Activated naive CD4-positive, alpha-beta T cell treated with anti-CD3 and anti-CD28 coated beads, Interleukin-2, amount 50 U/mL, for 72 hours (primary cell): ENCODE results near the gene MAP7. TPM values are rescaled to one million over a fixed set of nuclear protein-coding genes. Genes with fewer than 3 reads are reported as not detected.

Experiments used
- ATAC-seq, 2 donors: fragments of 150-1000 bp; cut with Tn5 transposase; 2 replicates each; pipeline ENCODE4 v1.10.0; 2021; ENCODE audit warnings: mild to moderate bottlenecking in 2 of 2, moderate library complexity in 2 of 2
- DNase-seq, 2 donors: peaks; one replicate each; pipeline ENCODE4 v3.0.0; 2021 to 2022; ENCODE audit warnings: low spot score in 2 of 2
- H3K27ac Mint-ChIP-seq, 2 donors: one replicate each; pipeline ENCODE4 v1.8.0; 2022; ENCODE audit warnings: mild to moderate bottlenecking in 2 of 2, mixed read lengths in 2 of 2
- H3K36me3 Mint-ChIP-seq, 2 donors: one replicate each; pipeline ENCODE4 v1.8.0; 2022; ENCODE audit warnings: mixed read lengths in 2 of 2
- H3K9me3 Mint-ChIP-seq, 2 donors: one replicate each; pipeline ENCODE4 v1.8.0; 2022; ENCODE audit warnings: mixed read lengths in 2 of 2
- total RNA-seq, 2 donors: library from RNA; stranded (reverse); gene quantifications; one replicate each; pipeline ENCODE4 v1.2.3, GENCODE V29; 2022

MAP7 gene
- total RNA-seq, 2 donors from 2014 or later, result 1.3 to 2.7 TPM

- H3K36me3 Mint-ChIP-seq, result no peaks in the 10 kb centered on the region
- DNase-seq (no peak), ATAC-seq (no peak)
- no peaks in the 10 kb centered on the region for H3K9me3 Mint-ChIP-seq
- no peak overlapping the region for H3K27ac Mint-ChIP-seq
These were observed 78.3 kb downstream of the MAP7 start for GRCh38 chr6:136471922-136472321.

- Mint-ChIP-seq H3K27ac (no peak overlapping the region), H3K9me3 (no peaks in the 10 kb centered on the region), H3K36me3 (no peaks in the 10 kb centered on the region)
- no peak for DNase-seq
- ATAC-seq, result no peak
These were observed 78.8 kb downstream of the MAP7 start for GRCh38 chr6:136471372-136471771.

GRCh38 chr6:136470044-136470443, 80.2 kb downstream of the MAP7 start:
- DNase-seq, result no peak
- Mint-ChIP-seq H3K36me3 (no peaks in the 10 kb centered on the region), H3K9me3 (no peaks in the 10 kb centered on the region), H3K27ac (no peak overlapping the region)
- no peak for ATAC-seq

- ATAC-seq, result no peak
- H3K36me3 Mint-ChIP-seq, result no peaks in the 10 kb centered on the region
- no peaks in the 10 kb centered on the region for H3K9me3 Mint-ChIP-seq
- DNase-seq, result no peak
- peak overlapping the region in 1 of 2 donors; percentile 47 for H3K27ac Mint-ChIP-seq
These were observed 81.1 kb downstream of the MAP7 start for GRCh38 chr6:136469154-136469553.

- no peak for ATAC-seq
- H3K36me3 Mint-ChIP-seq, result no peaks in the 10 kb centered on the region
- H3K27ac Mint-ChIP-seq, result no peak overlapping the region
- no peaks in the 10 kb centered on the region for H3K9me3 Mint-ChIP-seq
- DNase-seq, result no peak
These were observed 81.5 kb downstream of the MAP7 start for GRCh38 chr6:136468711-136469110.

GRCh38 chr6:136467186-136467585, 83.0 kb downstream of the MAP7 start:
- Mint-ChIP-seq H3K9me3 (no peaks in the 10 kb centered on the region), H3K27ac (no peak overlapping the region), H3K36me3 (no peaks in the 10 kb centered on the region)
- DNase-seq (no peak), ATAC-seq (no peak)

- no peaks in the 10 kb centered on the region for H3K36me3 Mint-ChIP-seq
- no peak overlapping the region for H3K27ac Mint-ChIP-seq
- no peak for ATAC-seq
- DNase-seq, result no peak
- H3K9me3 Mint-ChIP-seq, result no peaks in the 10 kb centered on the region
These were observed 83.4 kb downstream of the MAP7 start for GRCh38 chr6:136466777-136467176.

- H3K27ac Mint-ChIP-seq, result no peak overlapping the region
- DNase-seq (no peak), ATAC-seq (no peak)
- H3K36me3 Mint-ChIP-seq, result no peaks in the 10 kb centered on the region
- H3K9me3 Mint-ChIP-seq, result no peaks in the 10 kb centered on the region
These were observed 84.4 kb downstream of the MAP7 start for GRCh38 chr6:136465766-136466303.

- no peak for DNase-seq
- ATAC-seq, result no peak
- H3K27ac Mint-ChIP-seq, result no peak overlapping the region
- no peaks in the 10 kb centered on the region for H3K36me3 Mint-ChIP-seq
- H3K9me3 Mint-ChIP-seq, result no peaks in the 10 kb centered on the region
These were observed 85.3 kb downstream of the MAP7 start for GRCh38 chr6:136464874-136465273.

- no peaks in the 10 kb centered on the region for H3K36me3 Mint-ChIP-seq
- ATAC-seq (no peak), DNase-seq (no peak)
- no peaks in the 10 kb centered on the region for H3K9me3 Mint-ChIP-seq
- no peak overlapping the region for H3K27ac Mint-ChIP-seq
These were observed 86.1 kb downstream of the MAP7 start for GRCh38 chr6:136464148-136464547.

GRCh38 chr6:136463743-136464142, 86.5 kb downstream of the MAP7 start:
- Mint-ChIP-seq H3K27ac (no peak overlapping the region), H3K9me3 (no peaks in the 10 kb centered on the region), H3K36me3 (no peaks in the 10 kb centered on the region)
- DNase-seq (no peak), ATAC-seq (no peak)

GRCh38 chr6:136446579-136447187, 103.5 kb downstream of the MAP7 start:
- Mint-ChIP-seq H3K36me3 (no peaks in the 10 kb centered on the region), H3K9me3 (no peaks in the 10 kb centered on the region), H3K27ac (no peak overlapping the region)
- ATAC-seq (no peak), DNase-seq (no peak)

- no peaks in the 10 kb centered on the region for H3K36me3 Mint-ChIP-seq
- DNase-seq (no peak), ATAC-seq (no peak)
- H3K27ac Mint-ChIP-seq, result no peak overlapping the region
- no peaks in the 10 kb centered on the region for H3K9me3 Mint-ChIP-seq
These were observed 104.1 kb downstream of the MAP7 start for GRCh38 chr6:136446145-136446544.

- no peak for DNase-seq
- H3K27ac Mint-ChIP-seq, result no peak overlapping the region
- no peaks in the 10 kb centered on the region for H3K9me3 Mint-ChIP-seq
- no peaks in the 10 kb centered on the region for H3K36me3 Mint-ChIP-seq
- no peak for ATAC-seq
These were observed 105.2 kb downstream of the MAP7 start for GRCh38 chr6:136445063-136445462.

GRCh38 chr6:136440203-136440602, 110.0 kb downstream of the MAP7 start:
- DNase-seq, result no peak
- no peak overlapping the region for H3K27ac Mint-ChIP-seq
- no peaks in the 10 kb centered on the region for H3K36me3 Mint-ChIP-seq
- no peak for ATAC-seq
- no peaks in the 10 kb centered on the region for H3K9me3 Mint-ChIP-seq

- no peak for DNase-seq
- no peaks in the 10 kb centered on the region for H3K9me3 Mint-ChIP-seq
- no peaks in the 10 kb centered on the region for H3K36me3 Mint-ChIP-seq
- no peak for ATAC-seq
- no peak overlapping the region for H3K27ac Mint-ChIP-seq
These were observed 110.6 kb downstream of the MAP7 start for GRCh38 chr6:136439514-136440190.

GRCh38 chr6:136438441-136438840, 111.8 kb downstream of the MAP7 start:
- no peaks in the 10 kb centered on the region for H3K36me3 Mint-ChIP-seq
- ATAC-seq (no peak), DNase-seq (no peak)
- no peak overlapping the region for H3K27ac Mint-ChIP-seq
- H3K9me3 Mint-ChIP-seq, result no peaks in the 10 kb centered on the region

GRCh38 chr6:136437246-136437645, 113.0 kb downstream of the MAP7 start:
- H3K9me3 Mint-ChIP-seq, result no peaks in the 10 kb centered on the region
- no peak overlapping the region for H3K27ac Mint-ChIP-seq
- no peaks in the 10 kb centered on the region for H3K36me3 Mint-ChIP-seq
- no peak for ATAC-seq
- no peak for DNase-seq
